ENCODE measurements around the gene PRLH. TPM values are rescaled to one million over a fixed set of nuclear protein-coding genes. Genes with fewer than 3 reads are reported as not detected.

PRLH gene
- total and polyA plus RNA-seq, 2 donors (not counting 1 experiment from before 2014, with no cell fraction given): not detected

- no peak overlapping the region for H3K27ac ChIP-seq (ENCODE audit: insufficient read depth, low read length)
- no peaks in the 10 kb centered on the region for H3K9me3 ChIP-seq (ENCODE audit: control insufficient read depth, insufficient read depth, low read depth, low read length)
- TF ChIP-seq CTCF (conservative IDR thresholded peaks at IDR 0.05 in 1 of 2, IDR thresholded peaks at IDR 0.05 in 1 of 2; ENCODE audit: low read depth in 1 of 2, low read length in 2 of 2): no peak
- no peak for TF ChIP-seq EZH2 (IDR thresholded peaks at IDR 0.05; ENCODE audit: low read length, missing control alignments)
- no peak overlapping the region for H3K9ac ChIP-seq (ENCODE audit: insufficient read depth, low read length)
- no peak overlapping the region for H2AFZ ChIP-seq (ENCODE audit: low read length)
- H4K20me1 ChIP-seq (ENCODE audit: control insufficient read depth, extremely low read depth, insufficient read depth, low read length): no peaks in the 10 kb centered on the region
- no peaks in the 10 kb centered on the region for H3K27me3 ChIP-seq (ENCODE audit: control insufficient read depth, insufficient read depth, low read length)
- no peaks in the 10 kb centered on the region for H3K79me2 ChIP-seq (ENCODE audit: control insufficient read depth, insufficient read depth, low read length)
- H3K4me2 ChIP-seq (ENCODE audit: extremely low read depth, insufficient read depth, low read length): peak overlapping the region; percentile 25
- peaks cover 8% of the 10 kb centered on the region for H3K4me1 ChIP-seq (ENCODE audit: control insufficient read depth, extremely low read depth, insufficient read depth, low read length)
- H3K36me3 ChIP-seq (ENCODE audit: control insufficient read depth, insufficient read depth, low read length): no peaks in the 10 kb centered on the region
- peak; percentile 49 to 83 for DNase-seq (ENCODE audit: low read depth in 2 of 2)
- H3K4me3 ChIP-seq (replicated peaks in 1 of 4; ENCODE audit: control extremely low read depth in 1 of 4, insufficient read depth in 1 of 4, low read depth in 3 of 4, low read length in 4 of 4): no peak overlapping the region
Observed at GRCh38 chr2:237540823-237541222, 25.6 kb upstream of the PRLH start.

DNA sequence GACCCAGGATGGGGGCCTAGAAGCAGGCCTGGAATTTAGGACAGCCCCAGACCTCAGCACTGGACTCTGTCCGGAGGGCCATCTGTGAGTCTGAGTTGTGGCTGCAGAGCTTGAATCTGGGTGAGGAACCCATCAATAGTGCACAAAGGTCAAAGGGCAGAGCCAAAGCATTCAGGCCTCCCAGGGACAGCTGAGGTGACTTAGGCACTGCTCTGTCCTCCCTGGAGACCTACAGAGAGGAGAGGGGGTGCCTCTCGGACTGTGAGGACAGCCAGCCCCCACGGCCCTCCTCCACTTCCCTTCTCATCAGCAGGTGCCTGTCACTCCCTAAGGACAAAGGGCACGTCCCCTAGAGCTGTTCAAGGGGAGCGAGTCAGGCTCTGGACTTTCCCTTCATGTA is 25.1 kb upstream of the PRLH start:
- no peak overlapping the region for H3K27ac ChIP-seq (ENCODE audit: insufficient read depth, low read length)
- no peak for DNase-seq (ENCODE audit: low read depth in 2 of 2)
- no peak overlapping the region for H3K9ac ChIP-seq (ENCODE audit: insufficient read depth, low read length)
- H2AFZ ChIP-seq (ENCODE audit: low read length): no peak overlapping the region
- H3K9me3 ChIP-seq (ENCODE audit: control insufficient read depth, insufficient read depth, low read depth, low read length): no peaks in the 10 kb centered on the region
- no peak overlapping the region for H3K4me2 ChIP-seq (ENCODE audit: extremely low read depth, insufficient read depth, low read length)
- no peak overlapping the region for H3K4me3 ChIP-seq (replicated peaks in 1 of 4; ENCODE audit: control extremely low read depth in 1 of 4, insufficient read depth in 1 of 4, low read depth in 3 of 4, low read length in 4 of 4)
- peaks cover 8% of the 10 kb centered on the region for H3K4me1 ChIP-seq (ENCODE audit: control insufficient read depth, extremely low read depth, insufficient read depth, low read length)
- H3K79me2 ChIP-seq (ENCODE audit: control insufficient read depth, insufficient read depth, low read length): no peaks in the 10 kb centered on the region
- H3K36me3 ChIP-seq (ENCODE audit: control insufficient read depth, insufficient read depth, low read length): no peaks in the 10 kb centered on the region
- no peaks in the 10 kb centered on the region for H4K20me1 ChIP-seq (ENCODE audit: control insufficient read depth, extremely low read depth, insufficient read depth, low read length)
- H3K27me3 ChIP-seq (ENCODE audit: control insufficient read depth, insufficient read depth, low read length): no peaks in the 10 kb centered on the region
- TF ChIP-seq EZH2 (IDR thresholded peaks at IDR 0.05; ENCODE audit: low read length, missing control alignments): no peak
- TF ChIP-seq CTCF (conservative IDR thresholded peaks at IDR 0.05 in 1 of 2, IDR thresholded peaks at IDR 0.05 in 1 of 2; ENCODE audit: low read depth in 1 of 2, low read length in 2 of 2): no peak

DNA sequence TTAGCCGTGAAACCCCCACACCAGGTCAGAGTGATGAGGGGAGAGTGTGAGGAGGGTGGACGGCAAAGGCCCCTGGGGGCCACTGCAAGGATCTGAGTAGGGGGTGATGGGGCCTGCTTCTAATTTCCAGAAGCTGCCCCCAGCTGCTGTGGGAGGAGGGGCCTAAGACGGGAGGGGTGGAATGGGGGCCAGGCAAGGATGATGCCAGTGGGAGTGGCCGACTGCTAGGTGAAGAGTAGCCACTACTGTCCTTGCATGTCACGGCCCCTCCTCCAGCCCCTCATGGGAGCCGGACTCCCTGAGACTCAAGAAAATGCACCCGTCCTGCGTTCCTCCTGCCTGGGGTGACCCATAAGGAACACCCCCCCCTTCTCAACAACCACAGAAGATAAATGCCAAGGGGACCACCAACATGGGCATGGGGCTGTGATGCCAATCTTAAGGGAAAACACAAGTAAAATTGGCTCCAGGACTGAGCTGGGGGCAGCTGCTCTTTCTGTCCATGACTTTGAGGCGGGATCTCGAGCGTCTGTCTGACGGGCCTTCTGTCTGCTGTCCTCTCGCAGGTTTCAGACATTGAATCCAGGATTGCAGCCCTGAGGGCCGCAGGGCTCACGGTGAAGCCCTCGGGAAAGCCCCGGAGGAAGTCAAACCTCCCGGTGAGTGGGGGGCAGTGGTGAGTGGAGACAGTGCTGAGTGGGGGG is 24.2 kb upstream of the PRLH start:
- Histone ChIP-seq H3K9me3 (ENCODE audit: control insufficient read depth, insufficient read depth, low read depth, low read length) (no peaks in the 10 kb centered on the region), H3K79me2 (ENCODE audit: control insufficient read depth, insufficient read depth, low read length) (no peaks in the 10 kb centered on the region), H3K4me1 (ENCODE audit: control insufficient read depth, extremely low read depth, insufficient read depth, low read length) (peaks cover 8% of the 10 kb centered on the region), H4K20me1 (ENCODE audit: control insufficient read depth, extremely low read depth, insufficient read depth, low read length) (no peaks in the 10 kb centered on the region), H3K36me3 (ENCODE audit: control insufficient read depth, insufficient read depth, low read length) (no peaks in the 10 kb centered on the region), H3K9ac (ENCODE audit: insufficient read depth, low read length) (no peak overlapping the region), H3K4me2 (ENCODE audit: extremely low read depth, insufficient read depth, low read length) (no peak overlapping the region), H3K4me3 (replicated peaks in 1 of 4; ENCODE audit: control extremely low read depth in 1 of 4, insufficient read depth in 1 of 4, low read depth in 3 of 4, low read length in 4 of 4) (no peak overlapping the region), H3K27me3 (ENCODE audit: control insufficient read depth, insufficient read depth, low read length) (no peaks in the 10 kb centered on the region), H2AFZ (ENCODE audit: low read length) (no peak overlapping the region), H3K27ac (ENCODE audit: insufficient read depth, low read length) (no peak overlapping the region)
- no peak for DNase-seq (ENCODE audit: low read depth in 2 of 2)
- no peak for TF ChIP-seq EZH2 (IDR thresholded peaks at IDR 0.05; ENCODE audit: low read length, missing control alignments)
- no peak for TF ChIP-seq CTCF (conservative IDR thresholded peaks at IDR 0.05 in 1 of 2, IDR thresholded peaks at IDR 0.05 in 1 of 2; ENCODE audit: low read depth in 1 of 2, low read length in 2 of 2)

Data from fibroblast of lung (primary cell).